Natural killer cell (primary cell): ENCODE data around the gene RYR3. TPM values are rescaled to one million over a fixed set of nuclear protein-coding genes. Genes with fewer than 3 reads are reported as not detected.

ENCODE experiments used
- ATAC-seq, 3 donors: fragments of 150-1000 bp in 2 of 3; fragments of 200-7000 bp in 1 of 3; cut with Tn5 transposase; 1 replicate in 1 of 3; 2 replicates in 2 of 3; pipeline ENCODE4 v1.10.0; 2021; ENCODE audit warnings: mild to moderate bottlenecking in 2 of 3, moderate library complexity in 2 of 3
- DNase-seq, 2 donors: peaks; one replicate each; pipeline versions ENCODE4 v3.0.0 to v3.0.0-alpha.2; 2013 to 2021; ENCODE audit warnings: mixed read lengths in 1 of 2
- H3K27ac ChIP-seq: one replicate; pipeline ENCODE4 v1.5.1; 2013; ENCODE audit warnings: mild to moderate bottlenecking, low read length
- H3K27me3 ChIP-seq: one replicate; pipeline ENCODE4 v1.6.1; 2013; ENCODE audit warnings: low read length; ENCODE audit not compliant: control insufficient read depth, insufficient read depth
- H3K36me3 ChIP-seq: one replicate; pipeline ENCODE4 v1.6.1; 2013; ENCODE audit warnings: low read length; ENCODE audit not compliant: control insufficient read depth, insufficient read depth
- H3K4me1 ChIP-seq: one replicate; pipeline ENCODE4 v1.6.1; 2013; ENCODE audit warnings: low read length; ENCODE audit not compliant: control insufficient read depth, insufficient read depth
- H3K4me3 ChIP-seq: one replicate; pipeline ENCODE4 v1.5.1; 2013; ENCODE audit warnings: low read length
- H3K9me3 ChIP-seq: one replicate; pipeline ENCODE4 v1.6.1; 2013; ENCODE audit warnings: low read length; ENCODE audit not compliant: control insufficient read depth, insufficient read depth
- H3K27ac Mint-ChIP-seq, 2 donors: one replicate each; pipeline ENCODE4 v1.8.0; 2022; ENCODE audit warnings: mild to moderate bottlenecking in 2 of 2, mixed read lengths in 2 of 2, moderate library complexity in 1 of 2
- H3K27me3 Mint-ChIP-seq, 2 donors: one replicate each; pipeline ENCODE4 v1.8.0; 2022; ENCODE audit warnings: low read depth in 2 of 2, mixed read lengths in 2 of 2
- H3K36me3 Mint-ChIP-seq: one replicate; pipeline ENCODE4 v1.8.0; 2022; ENCODE audit warnings: mixed read lengths
- H3K4me1 Mint-ChIP-seq, 2 donors: one replicate each; pipeline ENCODE4 v1.8.0; 2022; ENCODE audit warnings: mixed read lengths in 2 of 2
- H3K4me3 Mint-ChIP-seq: one replicate; pipeline ENCODE4 v1.8.0; 2022; ENCODE audit warnings: mild to moderate bottlenecking, moderate library complexity, mixed read lengths
- H3K9me3 Mint-ChIP-seq, 2 donors: one replicate each; pipeline ENCODE4 v1.8.0; 2022; ENCODE audit warnings: mixed read lengths in 2 of 2
- CTCF ChIP-seq: fragments of 200-600 bp; IDR thresholded peaks from one replicate; pipeline ENCODE4 v1.8.0; 2022; ENCODE audit warnings: antibody characterized with exemption
- WGBS: methylation state at CpG from one replicate; pipeline ENCODE4 v1.1.7; 2013; ENCODE audit warnings: missing lambda C conversion rate; ENCODE audit not compliant: insufficient coverage; 5-methylcytosine and 5-hydroxymethylcytosine counted together
- intact Hi-C: fragments of 100-400 bp; cut with micrococcal nuclease; formaldehyde crosslinking; loops from one replicate; pipeline ENCODE4 v1.14.2; 2022
- total RNA-seq, 4 donors: library from RNA; stranded (reverse); fragments of 120-200 nt in 1 of 4; gene quantifications; one replicate each; pipeline versions ENCODE4 v1.2.3 to v1.2.4, GENCODE V29; 2013 to 2022

Gene RYR3
- total RNA-seq, 3 donors from 2014 or later (not counting 1 experiment from before 2014, with no cell fraction given) = 0.09 to 6.2 TPM; not detected in 1

GRCh38 chr15:33278816-33279612, 31.8 kb upstream of the RYR3 start:
- Mint-ChIP-seq H3K9me3 (peaks cover 0 to 2% of the 10 kb centered on the region in 2 donors), H3K27ac (no peak overlapping the region), H3K27me3 (peaks cover 14 to 28% of the 10 kb centered on the region in 2 donors), H3K36me3 (no peaks in the 10 kb centered on the region), H3K4me1 (no peaks in the 10 kb centered on the region), H3K4me3 (no peak overlapping the region)
- no peak for ATAC-seq
- Histone ChIP-seq H3K4me1 (no peaks in the 10 kb centered on the region), H3K9me3 (peaks cover 5% of the 10 kb centered on the region), H3K36me3 (no peaks in the 10 kb centered on the region), H3K27me3 (no peaks in the 10 kb centered on the region), H3K27ac (no peak overlapping the region), H3K4me3 (no peak overlapping the region)
- DNase-seq = no peak
- 88% methylated on average over 4 of the region's 4 CpGs for WGBS
- intact Hi-C loops = no loop called here
- no peak for TF ChIP-seq CTCF

GRCh38 chr15:33279613-33280205, 31.1 kb upstream of the RYR3 start:
- DNase-seq (no peak), ATAC-seq (no peak)
- Mint-ChIP-seq H3K4me3 (no peak overlapping the region), H3K9me3 (no peaks in the 10 kb centered on the region), H3K27ac (no peak overlapping the region), H3K27me3 (peaks cover 12 to 23% of the 10 kb centered on the region in 2 donors), H3K4me1 (no peaks in the 10 kb centered on the region), H3K36me3 (no peaks in the 10 kb centered on the region)
- TF ChIP-seq CTCF = no peak
- Histone ChIP-seq H3K27ac (no peak overlapping the region), H3K27me3 (no peaks in the 10 kb centered on the region), H3K9me3 (no peaks in the 10 kb centered on the region), H3K36me3 (no peaks in the 10 kb centered on the region), H3K4me3 (no peak overlapping the region), H3K4me1 (no peaks in the 10 kb centered on the region)
- intact Hi-C loops = no loop called here
- WGBS = 89% methylated on average over 3 of the region's 6 CpGs

- ATAC-seq (no peak), DNase-seq (no peak)
- no peaks in the 10 kb centered on the region for H3K27me3 ChIP-seq
- TF ChIP-seq CTCF = no peak
- H3K9me3 ChIP-seq = no peaks in the 10 kb centered on the region
- intact Hi-C loops = no loop called here
- no peaks in the 10 kb centered on the region for H3K36me3 ChIP-seq
- no peaks in the 10 kb centered on the region for H3K4me1 ChIP-seq
- H3K4me3 ChIP-seq = no peak overlapping the region
- 77% methylated on average over 6 of the region's 6 CpGs for WGBS
- H3K36me3 Mint-ChIP-seq = no peaks in the 10 kb centered on the region
- H3K27ac ChIP-seq = no peak overlapping the region
- no peaks in the 10 kb centered on the region for H3K9me3 Mint-ChIP-seq
- H3K4me1 Mint-ChIP-seq = no peaks in the 10 kb centered on the region
- H3K4me3 Mint-ChIP-seq = no peak overlapping the region
- peaks cover 5 to 17% of the 10 kb centered on the region in 2 donors for H3K27me3 Mint-ChIP-seq
- H3K27ac Mint-ChIP-seq = no peak overlapping the region
Observed at GRCh38 chr15:33282226-33283020, 28.3 kb upstream of the RYR3 start.
